GM21529 (cell line): ENCODE measurements around the gene RHBDD1.

Source experiments
- ATAC-seq: cut with Tn5 transposase; IDR thresholded peaks from one replicate; pipeline ENCODE4 v1.9.1; 2021; ENCODE audit not compliant: unreplicated experiment

The RHBDD1 gene

GRCh38 chr2:226910384-226910783, 74.5 kb downstream of the RHBDD1 start:
- ATAC-seq = no peak

DNA sequence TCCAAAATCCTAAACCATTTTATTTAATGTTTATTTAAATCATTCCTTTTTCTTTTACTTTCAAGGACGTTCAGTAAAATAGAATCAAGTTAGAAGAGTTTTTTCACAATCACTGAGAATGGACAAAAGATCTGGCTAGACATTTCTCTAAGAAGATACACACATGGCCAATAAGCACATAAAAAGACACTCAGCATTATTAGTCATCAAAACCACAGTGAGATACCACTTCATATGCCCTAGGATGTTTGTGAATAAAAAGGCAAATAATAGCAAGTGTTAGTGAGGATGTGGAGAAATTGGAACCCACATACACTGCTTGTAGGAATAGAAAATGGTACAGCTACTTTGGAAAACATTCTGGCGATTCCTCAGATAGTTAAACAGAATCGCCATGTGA, 76.1 kb downstream of the RHBDD1 start:
- ATAC-seq = no peak

- ATAC-seq = no peak
Measured at GRCh38 chr2:226913641-226914040, 77.8 kb downstream of the RHBDD1 start.

DNA sequence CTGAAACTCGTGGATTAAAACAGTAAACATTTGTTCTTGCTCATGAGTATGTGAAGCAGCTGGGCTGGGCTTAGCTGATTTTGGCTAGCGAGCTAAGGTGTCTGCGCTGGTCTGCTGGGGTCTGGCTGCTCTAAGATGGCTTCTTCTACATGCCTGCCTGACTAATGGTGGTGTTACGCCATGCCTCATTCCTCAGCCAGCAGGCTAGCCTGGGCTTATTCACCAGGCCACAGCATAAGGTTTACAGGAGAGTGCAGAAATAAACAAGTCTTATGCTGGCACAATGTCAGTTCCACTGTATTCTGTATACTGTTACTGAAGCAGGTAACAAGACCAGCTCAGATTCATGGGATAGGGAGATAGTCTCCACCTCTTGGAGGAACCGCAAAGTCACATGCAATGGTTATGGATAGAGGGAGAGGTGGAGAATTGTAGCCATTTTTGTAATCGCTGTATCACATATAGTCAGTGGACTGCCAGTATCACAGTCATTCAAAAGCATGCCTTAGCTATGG, 80.0 kb downstream of the RHBDD1 start:
- ATAC-seq = no peak

GRCh38 chr2:226916669-226917068, 80.8 kb downstream of the RHBDD1 start:
- ATAC-seq = peak; percentile 93

DNA sequence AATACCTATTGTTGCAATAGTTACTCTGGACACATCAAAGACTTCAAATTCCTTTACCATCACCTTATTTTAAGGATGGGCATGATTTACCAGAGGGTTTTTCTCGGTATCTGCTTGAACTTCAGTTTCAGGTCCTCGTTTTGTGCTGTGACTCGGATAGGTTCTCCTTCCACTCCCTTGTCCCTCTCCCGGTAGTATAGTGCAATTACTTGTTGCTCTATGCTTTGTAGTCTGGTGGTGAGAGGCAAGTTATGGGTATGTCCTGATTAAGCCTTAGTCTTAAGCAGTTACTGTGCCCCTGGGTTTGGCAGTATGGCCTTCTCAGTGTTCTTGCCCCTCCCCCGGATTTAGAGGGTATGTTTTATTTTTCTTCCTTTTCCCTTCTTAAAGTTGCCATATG, 96.6 kb downstream of the RHBDD1 start:
- ATAC-seq = no peak

DNA sequence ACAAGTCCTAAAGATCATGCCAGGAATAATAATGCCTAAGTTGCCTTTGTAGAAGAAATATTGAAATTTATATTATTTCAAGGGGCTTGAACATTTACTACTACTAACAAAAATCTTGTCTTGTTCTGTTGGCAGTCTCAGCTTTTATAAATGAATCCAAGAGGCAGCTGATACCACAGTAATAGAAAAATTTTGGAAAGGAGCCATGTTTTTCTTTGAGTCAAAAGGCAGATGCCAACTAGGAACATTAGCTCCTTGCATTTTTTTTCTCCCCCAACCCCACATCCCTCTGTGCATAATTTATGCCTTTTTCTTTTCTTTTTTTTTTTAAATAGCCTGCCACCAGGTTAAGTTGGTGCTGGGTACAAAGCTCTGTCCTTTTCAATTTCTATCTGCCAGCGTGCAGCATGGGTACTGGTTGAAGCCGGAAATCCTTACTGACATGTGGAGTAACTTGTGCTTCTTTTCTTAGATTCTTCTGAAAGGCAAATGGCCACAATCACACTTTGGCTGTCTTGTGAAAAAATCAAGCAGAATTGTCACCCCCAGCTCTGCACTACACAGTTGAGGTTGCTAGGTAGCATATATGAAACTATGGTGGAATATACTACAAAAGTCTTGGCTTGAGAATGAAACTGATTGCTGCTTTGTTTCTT, 98.8 kb downstream of the RHBDD1 start:
- no peak for ATAC-seq

DNA sequence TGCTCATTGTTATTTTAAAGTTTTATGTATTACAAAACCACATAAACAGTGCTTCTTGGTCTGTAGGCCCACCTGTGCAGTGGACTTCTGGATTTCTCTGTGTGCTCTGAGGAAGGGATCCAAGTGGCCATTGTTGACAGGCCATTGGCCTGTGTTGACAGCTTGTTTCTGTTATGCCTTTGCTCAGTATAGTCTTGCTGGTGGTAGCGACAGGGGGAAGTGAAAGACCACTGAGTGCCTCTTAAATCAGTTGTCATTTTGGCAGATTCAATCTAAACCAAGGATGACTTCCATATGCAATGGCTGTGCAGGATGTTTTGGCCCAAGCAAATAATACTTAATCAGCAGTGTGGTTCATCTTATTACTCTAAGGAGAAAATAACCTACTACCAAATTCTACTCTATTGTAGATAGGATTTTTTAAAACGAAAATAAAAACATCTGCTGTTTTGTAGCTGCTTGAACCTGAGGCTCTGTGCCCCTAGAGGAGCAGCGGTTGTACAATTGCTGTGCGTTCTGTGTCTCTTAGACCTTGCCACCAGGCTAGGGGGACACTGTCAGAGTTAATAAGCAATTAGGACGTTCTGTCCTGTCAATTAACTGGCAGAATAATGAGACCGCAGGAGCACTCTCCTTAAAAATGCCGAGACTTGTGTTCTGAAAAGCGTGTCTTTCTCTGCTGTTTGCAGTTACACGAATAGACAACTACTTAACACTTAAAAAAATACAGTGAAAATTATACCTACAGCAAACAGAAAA, 108.2 kb downstream of the RHBDD1 start:
- ATAC-seq = peak; percentile 70

DNA sequence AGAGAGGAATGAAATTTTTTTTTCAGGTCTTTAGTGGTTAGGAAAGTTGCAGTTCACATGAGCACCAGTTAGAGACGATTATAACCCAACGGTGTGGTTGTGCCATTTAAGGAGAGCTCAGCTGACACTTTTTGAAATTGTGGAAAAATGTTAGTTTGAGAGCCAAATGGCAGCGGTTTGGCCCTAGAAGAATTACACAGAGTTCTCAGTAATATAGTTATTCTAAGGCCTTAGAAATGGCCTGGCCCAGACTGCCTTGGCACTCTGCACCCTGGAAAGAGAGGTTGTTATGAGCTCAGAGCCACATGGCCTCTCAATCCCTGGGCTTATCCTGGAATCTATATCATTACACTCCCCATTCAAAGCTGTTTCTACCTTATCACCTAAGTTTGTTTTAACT, 117.4 kb downstream of the RHBDD1 start:
- ATAC-seq = no peak

DNA sequence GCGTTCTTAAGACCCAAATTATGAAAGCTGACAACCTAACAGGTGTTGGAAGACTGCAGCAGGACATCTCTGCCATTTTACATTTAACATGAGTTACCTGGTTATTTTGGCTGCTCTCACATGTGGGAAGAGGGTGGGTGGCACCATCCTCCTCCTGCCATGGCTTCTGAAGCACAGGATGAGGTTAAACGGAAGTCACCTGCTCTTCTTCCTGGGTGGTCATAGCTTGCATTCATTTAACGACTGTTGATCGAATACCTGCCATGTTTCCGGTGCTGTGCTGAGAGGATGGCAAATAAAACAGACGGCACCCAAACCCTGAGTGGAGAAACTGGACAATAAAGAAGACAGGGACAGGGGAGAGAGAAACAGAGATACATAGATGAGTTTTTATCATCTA, 118.0 kb downstream of the RHBDD1 start:
- no peak for ATAC-seq

DNA sequence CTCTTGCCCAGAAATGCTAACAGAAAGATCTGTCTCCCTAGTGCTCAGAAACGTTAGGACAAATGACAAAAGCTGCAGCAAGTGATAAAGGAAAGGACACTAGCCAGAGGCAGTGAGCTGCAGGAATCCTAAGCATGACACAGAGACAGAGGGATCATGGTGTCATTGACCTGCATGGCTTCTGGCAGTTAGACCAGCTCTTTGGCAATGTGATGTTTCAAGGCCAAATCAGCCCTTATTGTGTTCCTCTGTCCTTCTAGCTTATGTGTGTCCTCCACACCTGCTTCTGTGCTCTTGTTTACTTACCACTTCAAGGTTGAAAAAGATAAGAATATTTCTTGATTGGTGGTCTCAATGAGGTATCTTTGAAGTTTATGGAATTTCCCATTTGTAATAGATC, 120.8 kb downstream of the RHBDD1 start:
- ATAC-seq = no peak

GRCh38 chr2:226959418-226959817, 123.6 kb downstream of the RHBDD1 start:
- ATAC-seq = no peak

- ATAC-seq = no peak
Measured at GRCh38 chr2:226962176-226962773, 126.4 kb downstream of the RHBDD1 start.

GRCh38 chr2:226963528-226963927, 127.7 kb downstream of the RHBDD1 start:
- ATAC-seq = no peak

DNA sequence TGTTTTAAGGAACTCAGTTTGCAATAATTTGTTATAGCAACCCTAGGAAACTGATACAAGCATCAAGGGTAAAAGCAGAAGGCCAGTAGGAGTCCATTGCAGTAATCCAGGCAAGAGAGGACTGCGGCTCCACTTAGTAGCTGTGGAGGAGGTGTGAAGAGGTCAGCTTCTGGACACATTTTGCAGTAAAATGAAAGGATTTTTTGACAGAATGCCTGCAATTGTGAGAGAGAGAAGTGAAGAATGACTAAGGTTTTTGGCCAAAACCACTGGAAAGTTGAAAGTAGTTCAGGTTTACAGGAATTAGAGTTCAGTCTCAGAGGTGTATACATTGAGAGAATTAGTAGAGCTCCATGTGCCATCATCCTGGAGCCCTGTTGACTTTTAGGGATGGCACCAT, 129.5 kb downstream of the RHBDD1 start:
- no peak for ATAC-seq

GRCh38 chr2:226969417-226970080, 133.7 kb downstream of the RHBDD1 start:
- ATAC-seq = no peak

DNA sequence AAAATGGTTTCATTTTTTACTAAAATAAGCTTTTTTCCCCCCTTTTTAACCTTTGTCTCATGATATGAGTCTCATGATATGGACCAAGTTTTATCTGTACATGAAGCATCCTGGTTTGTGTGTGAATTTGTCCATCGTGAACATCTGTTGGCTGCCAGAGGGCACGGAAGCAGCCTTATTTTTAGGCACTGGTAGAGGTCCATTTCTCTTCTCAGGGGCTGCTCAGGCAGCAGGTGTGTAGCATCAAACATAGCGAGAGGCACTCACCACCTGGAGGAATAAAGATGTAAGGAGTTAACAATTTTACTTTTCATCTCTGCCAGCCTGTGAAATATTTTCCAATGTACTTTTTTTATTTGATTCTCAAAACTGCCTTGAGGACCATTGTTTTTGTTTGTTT, 134.5 kb downstream of the RHBDD1 start:
- ATAC-seq = peak; percentile 74

DNA sequence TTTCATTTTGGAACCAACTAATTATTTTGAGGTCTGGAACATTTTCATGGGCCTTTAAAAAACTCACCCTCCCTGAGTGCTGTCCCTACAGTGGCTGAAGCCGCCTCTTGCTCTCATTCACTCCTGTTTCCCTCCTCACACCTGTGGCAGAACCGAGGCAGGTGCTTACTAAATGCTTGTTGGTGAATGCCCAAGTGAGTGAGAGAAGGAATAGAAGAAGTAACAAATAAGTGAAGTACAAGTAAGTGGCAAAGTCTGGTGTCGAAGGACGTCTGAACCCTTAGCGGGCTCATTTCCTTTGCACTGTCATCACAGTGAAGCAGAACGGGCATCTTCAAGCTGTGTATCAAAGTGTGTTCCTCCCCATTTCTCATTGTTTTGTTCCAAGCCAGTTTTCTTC, 135.2 kb downstream of the RHBDD1 start:
- peak; percentile 52 for ATAC-seq

DNA sequence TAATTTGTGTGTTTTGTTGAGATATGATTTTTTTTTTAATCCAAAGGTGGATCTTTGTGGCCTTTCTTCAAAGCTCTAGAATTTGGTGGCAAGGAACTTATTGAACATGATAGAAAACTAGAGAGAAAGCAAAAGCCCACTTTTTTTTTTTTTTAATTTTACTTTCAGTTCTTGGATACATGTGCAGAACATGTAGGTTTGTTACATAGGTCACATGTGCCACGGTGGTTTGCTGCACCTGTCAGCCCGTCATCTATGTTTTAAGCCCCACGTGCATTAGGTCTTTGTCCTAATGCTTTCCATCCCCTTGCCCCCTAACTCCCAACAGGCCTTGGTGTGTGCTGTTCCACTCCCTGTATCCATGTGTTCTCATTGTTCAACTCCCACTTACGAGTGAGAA, 135.9 kb downstream of the RHBDD1 start:
- ATAC-seq = peak; percentile 33

GRCh38 chr2:226973816-226974215, 138.0 kb downstream of the RHBDD1 start:
- no peak for ATAC-seq

DNA sequence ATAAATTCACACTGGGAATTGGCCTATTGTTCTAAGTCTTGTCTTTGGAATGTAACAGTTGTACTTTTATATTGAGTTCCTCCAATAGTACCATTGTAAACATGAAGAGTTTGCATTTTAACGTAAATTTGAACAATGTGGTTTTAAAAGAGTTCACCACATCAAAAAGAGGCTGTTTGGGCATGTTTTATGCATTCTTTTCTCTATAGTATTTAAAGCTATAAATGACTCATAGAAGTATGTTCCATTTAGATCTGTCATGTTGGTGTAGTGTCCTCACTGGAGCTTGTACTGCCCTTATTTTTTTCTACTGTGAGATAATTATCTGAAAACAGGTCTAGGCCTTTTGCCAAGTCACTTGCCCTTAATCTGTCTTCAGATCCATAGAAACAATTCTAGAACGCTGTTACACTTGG, 141.9 kb downstream of the RHBDD1 start:
- no peak for ATAC-seq

DNA sequence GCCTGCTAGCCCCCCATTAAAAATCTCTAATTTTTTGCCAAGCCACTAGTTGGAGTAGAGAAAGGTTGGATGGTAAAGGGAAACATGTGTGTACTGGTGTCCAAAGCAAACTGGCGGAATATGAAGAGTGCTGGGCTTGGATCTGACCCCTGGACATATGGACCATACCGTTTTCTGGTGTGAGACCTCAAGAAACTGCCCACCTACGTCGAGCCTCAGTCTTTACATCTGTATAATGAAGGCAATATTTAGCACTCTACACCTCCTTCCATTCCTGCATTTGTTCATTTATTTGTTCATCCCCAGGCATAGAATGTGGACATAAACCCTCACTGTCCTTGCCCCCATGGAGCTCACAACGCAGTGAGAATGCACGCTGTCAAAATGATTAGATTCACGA, 142.4 kb downstream of the RHBDD1 start:
- ATAC-seq = no peak
